HG03457 (cell line): Measurements from ENCODE around the gene GRHPR.
"Not testable (repeated sequence)": the region's sequence is repeated elsewhere in the genome, so short reads cannot be mapped to it uniquely, and the experiment has no call there.

Experiments
- ATAC-seq: cut with Tn5 transposase; IDR thresholded peaks from one replicate; pipeline ENCODE4 v1.9.1; 2021; ENCODE audit warnings: moderate number of reproducible peaks; ENCODE audit not compliant: unreplicated experiment

The GRHPR gene

GRCh38 chr9:37444890-37445289 is 22.4 kb downstream of the GRHPR start:
- no peak for ATAC-seq

- ATAC-seq = no peak
Measured at GRCh38 chr9:37445832-37446231, 23.3 kb downstream of the GRHPR start.

GRCh38 chr9:37446401-37446800 is 23.9 kb downstream of the GRHPR start:
- ATAC-seq = no peak

- ATAC-seq = no peak
Measured at GRCh38 chr9:37447111-37447510, 24.6 kb downstream of the GRHPR start.

- ATAC-seq = no peak
Measured at GRCh38 chr9:37449862-37450632, 27.6 kb downstream of the GRHPR start.

- no peak for ATAC-seq
Measured at GRCh38 chr9:37451628-37452027, 29.1 kb downstream of the GRHPR start.

- ATAC-seq = no peak
Measured at GRCh38 chr9:37452611-37453010, 30.1 kb downstream of the GRHPR start.

- ATAC-seq = no peak
Measured at GRCh38 chr9:37453827-37454226, 31.3 kb downstream of the GRHPR start.

- ATAC-seq = no peak
Measured at GRCh38 chr9:37454238-37454637, 31.7 kb downstream of the GRHPR start.

- ATAC-seq = no peak
Measured at GRCh38 chr9:37455884-37456647, 33.6 kb downstream of the GRHPR start.

GRCh38 chr9:37456817-37457216 is 34.3 kb downstream of the GRHPR start:
- ATAC-seq = no peak

GRCh38 chr9:37464006-37464405 is 41.5 kb downstream of the GRHPR start:
- ATAC-seq = no peak

GRCh38 chr9:37464426-37465248 is 42.1 kb downstream of the GRHPR start:
- ATAC-seq = peak; percentile 29

GRCh38 chr9:37465249-37466036 is 42.9 kb downstream of the GRHPR start, which contains the start of gene ZBTB5:
TSS of gene ZBTB5 (minus strand) at chr9:37465450. CDS start at chr9:37442551, 22,899 bp downstream.
- ATAC-seq = peak; percentile 81

GRCh38 chr9:37466037-37466709 is 43.7 kb downstream of the GRHPR start:
- peak; percentile 5 for ATAC-seq

GRCh38 chr9:37467530-37467929 is 45.0 kb downstream of the GRHPR start:
- ATAC-seq = not testable (repeated sequence)

- no peak for ATAC-seq
Measured at GRCh38 chr9:37468620-37469019, 46.1 kb downstream of the GRHPR start.

- ATAC-seq = no peak
Measured at GRCh38 chr9:37471942-37472684, 49.6 kb downstream of the GRHPR start.

- ATAC-seq = not testable (repeated sequence)
Measured at GRCh38 chr9:37473982-37474381, 51.5 kb downstream of the GRHPR start.
